DND-41 (cell line): ENCODE results near the gene MTURN.

Experiments used
- ATAC-seq: fragments of 200-7000 bp; cut with Tn5 transposase; 3 replicates; pipeline ENCODE4 v1.9.1; 2021; ENCODE audit warnings: low read depth; ENCODE audit not compliant: insufficient read depth
- DNase-seq: peaks from one replicate; pipeline ENCODE4 v3.0.0-alpha.2; 2020
- H2AFZ ChIP-seq: 2 replicates; pipeline ENCODE4 v1.6.0; 2012; ENCODE audit warnings: low read depth, low read length
- H3K27ac ChIP-seq: 2 replicates; pipeline ENCODE4 v1.5.1; 2012; ENCODE audit warnings: low read length, inconsistent platforms
- H3K27me3 ChIP-seq: fragments of 200-600 bp; sonication (generic); 2 replicates; pipeline ENCODE4 v1.6.0; 2012; ENCODE audit warnings: low read length, mild to moderate bottlenecking, inconsistent platforms; ENCODE audit not compliant: insufficient read depth, poor library complexity
- H3K36me3 ChIP-seq: 2 replicates; pipeline ENCODE4 v1.5.1; 2012; ENCODE audit warnings: low read length, inconsistent platforms; ENCODE audit not compliant: insufficient read depth
- H3K4me1 ChIP-seq: 2 replicates; pipeline ENCODE4 v1.5.1; 2012; ENCODE audit warnings: mild to moderate bottlenecking, low read length; ENCODE audit not compliant: insufficient read depth
- H3K4me2 ChIP-seq: 2 replicates; pipeline ENCODE4 v1.6.0; 2012; ENCODE audit warnings: mild to moderate bottlenecking, moderate library complexity, low read length, inconsistent platforms; ENCODE audit not compliant: insufficient read depth
- H3K4me3 ChIP-seq, 2 experiments: fragments of 200-600 bp in 1 of 2; shearing (Covaris generic) in 1 of 2; 2 replicates each; pipeline ENCODE4 v1.5.1; 2012 to 2016; ENCODE audit warnings: inconsistent platforms in 2 of 2, low read length in 2 of 2, mild to moderate bottlenecking in 2 of 2, low read depth in 1 of 2, moderate library complexity in 1 of 2
- H3K79me2 ChIP-seq: 2 replicates; pipeline ENCODE4 v1.6.0; 2012; ENCODE audit warnings: low read length, inconsistent platforms; ENCODE audit not compliant: insufficient read depth
- H3K9ac ChIP-seq: 2 replicates; pipeline ENCODE4 v1.6.0; 2012; ENCODE audit warnings: low read depth, mild to moderate bottlenecking, inconsistent platforms, low read length, moderate library complexity
- H3K9me3 ChIP-seq: 2 replicates; pipeline ENCODE4 v1.5.1; 2012; ENCODE audit warnings: low read length, moderate library complexity, mild to moderate bottlenecking, inconsistent platforms; ENCODE audit not compliant: insufficient read depth, severe bottlenecking
- H4K20me1 ChIP-seq: 2 replicates; pipeline ENCODE4 v1.6.0; 2012; ENCODE audit warnings: low read length; ENCODE audit not compliant: insufficient read depth
- CTCF ChIP-seq: IDR thresholded peaks from 2 replicates; pipeline ENCODE4 v1.5.1; 2012; ENCODE audit warnings: borderline replicate concordance, low read length, moderate library complexity, mild to moderate bottlenecking; ENCODE audit not compliant: poor library complexity, severe bottlenecking; ENCODE audit errors: extremely low read depth
- EZH2 ChIP-seq: IDR thresholded peaks from 3 replicates; pipeline ENCODE4 v1.6.1; 2012; ENCODE audit warnings: borderline replicate concordance, low read depth, mild to moderate bottlenecking, moderate library complexity, low read length, inconsistent platforms; ENCODE audit not compliant: severe bottlenecking

The MTURN gene

GRCh38 chr7:30144657-30145306 is 10.0 kb downstream of the MTURN start:
- ATAC-seq (no peak), DNase-seq (no peak)
- H3K36me3 ChIP-seq: no peaks in the 10 kb centered on the region
- TF ChIP-seq CTCF (no peak), EZH2 (no peak)
- no peak overlapping the region for H3K27ac ChIP-seq
- no peak overlapping the region for H3K4me2 ChIP-seq
- no peaks in the 10 kb centered on the region for H3K27me3 ChIP-seq
- H2AFZ ChIP-seq: no peak overlapping the region
- no peaks in the 10 kb centered on the region for H3K9me3 ChIP-seq
- no peaks in the 10 kb centered on the region for H3K4me1 ChIP-seq
- H4K20me1 ChIP-seq: no peaks in the 10 kb centered on the region
- H3K79me2 ChIP-seq: no peaks in the 10 kb centered on the region
- no peak overlapping the region for H3K4me3 ChIP-seq
- no peak overlapping the region for H3K9ac ChIP-seq

GRCh38 chr7:30145426-30145970 is 10.7 kb downstream of the MTURN start:
- no peak overlapping the region for H3K9ac ChIP-seq
- no peaks in the 10 kb centered on the region for H3K9me3 ChIP-seq
- H3K79me2 ChIP-seq: no peaks in the 10 kb centered on the region
- TF ChIP-seq EZH2: no peak
- no peak for TF ChIP-seq CTCF
- no peaks in the 10 kb centered on the region for H3K27me3 ChIP-seq
- H3K27ac ChIP-seq: no peak overlapping the region
- DNase-seq (no peak), ATAC-seq (no peak)
- H2AFZ ChIP-seq: no peak overlapping the region
- no peaks in the 10 kb centered on the region for H3K4me1 ChIP-seq
- no peaks in the 10 kb centered on the region for H4K20me1 ChIP-seq
- no peak overlapping the region for H3K4me3 ChIP-seq
- H3K4me2 ChIP-seq: no peak overlapping the region
- H3K36me3 ChIP-seq: no peaks in the 10 kb centered on the region

- H2AFZ ChIP-seq: no peak overlapping the region
- H3K36me3 ChIP-seq: no peaks in the 10 kb centered on the region
- H3K4me2 ChIP-seq: no peak overlapping the region
- no peaks in the 10 kb centered on the region for H3K79me2 ChIP-seq
- H4K20me1 ChIP-seq: no peaks in the 10 kb centered on the region
- no peaks in the 10 kb centered on the region for H3K4me1 ChIP-seq
- DNase-seq (no peak), ATAC-seq (peak; percentile 12; the same call in 1 of the 3 replicates)
- H3K9ac ChIP-seq: no peak overlapping the region
- no peaks in the 10 kb centered on the region for H3K9me3 ChIP-seq
- no peak overlapping the region for H3K27ac ChIP-seq
- TF ChIP-seq EZH2 (no peak), CTCF (no peak)
- no peak overlapping the region for H3K4me3 ChIP-seq
- H3K27me3 ChIP-seq: no peaks in the 10 kb centered on the region
Measured at GRCh38 chr7:30146127-30146612, 11.4 kb downstream of the MTURN start.
